ENCODE data around the gene MMP15. TPM values are rescaled to one million over a fixed set of nuclear protein-coding genes. Genes with fewer than 3 reads are reported as not detected.

The MMP15 gene
- total RNA-seq, 4 donors from 2014 or later, result 13.2 to 142 (median 134) TPM

GRCh38 chr16:57998992-57999365 lies 26.6 kb upstream of the MMP15 start:
- Histone ChIP-seq H3K36me3 (peaks cover 0 to 37% (median 0%) of the 10 kb centered on the region in 3 donors), H3K27me3 (no peaks in the 10 kb centered on the region), H3K9me3 (no peaks in the 10 kb centered on the region), H3K4me3 (peak overlapping the region in 1 of 4 donors; percentile 64), H3K4me1 (peaks cover 4 to 24% (median 5%) of the 10 kb centered on the region in 4 donors), H3K27ac (peak overlapping the region in 2 of 4 donors; percentile 89 to 94)
- no peak for DNase-seq
- TF ChIP-seq, protein P1, sequence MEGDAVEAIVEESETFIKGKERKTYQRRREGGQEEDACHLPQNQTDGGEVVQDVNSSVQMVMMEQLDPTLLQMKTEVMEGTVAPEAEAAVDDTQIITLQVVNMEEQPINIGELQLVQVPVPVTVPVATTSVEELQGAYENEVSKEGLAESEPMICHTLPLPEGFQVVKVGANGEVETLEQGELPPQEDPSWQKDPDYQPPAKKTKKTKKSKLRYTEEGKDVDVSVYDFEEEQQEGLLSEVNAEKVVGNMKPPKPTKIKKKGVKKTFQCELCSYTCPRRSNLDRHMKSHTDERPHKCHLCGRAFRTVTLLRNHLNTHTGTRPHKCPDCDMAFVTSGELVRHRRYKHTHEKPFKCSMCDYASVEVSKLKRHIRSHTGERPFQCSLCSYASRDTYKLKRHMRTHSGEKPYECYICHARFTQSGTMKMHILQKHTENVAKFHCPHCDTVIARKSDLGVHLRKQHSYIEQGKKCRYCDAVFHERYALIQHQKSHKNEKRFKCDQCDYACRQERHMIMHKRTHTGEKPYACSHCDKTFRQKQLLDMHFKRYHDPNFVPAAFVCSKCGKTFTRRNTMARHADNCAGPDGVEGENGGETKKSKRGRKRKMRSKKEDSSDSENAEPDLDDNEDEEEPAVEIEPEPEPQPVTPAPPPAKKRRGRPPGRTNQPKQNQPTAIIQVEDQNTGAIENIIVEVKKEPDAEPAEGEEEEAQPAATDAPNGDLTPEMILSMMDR (IDR thresholded peaks at IDR 0.05), result no peak
- TF ChIP-seq POLR2A (IDR thresholded peaks at IDR 0.05), result no peak

- Histone ChIP-seq H3K27me3 (no peaks in the 10 kb centered on the region), H3K4me3 (peak overlapping the region; percentile 64 to 95 (median 67)), H3K27ac (peak overlapping the region; percentile 83 to 94 (median 86)), H3K36me3 (peaks cover 0 to 37% (median 0%) of the 10 kb centered on the region in 3 donors), H3K4me1 (peaks cover 4 to 24% (median 5%) of the 10 kb centered on the region in 4 donors), H3K9me3 (no peaks in the 10 kb centered on the region)
- no peak for TF ChIP-seq POLR2A (IDR thresholded peaks at IDR 0.05)
- TF ChIP-seq, protein P1 (IDR thresholded peaks at IDR 0.05), result peak in 1 of 6 experiments; percentile 10
- peak in 1 of 3 donors; percentile 23 for DNase-seq
Observed at GRCh38 chr16:57999366-57999970, 26.1 kb upstream of the MMP15 start.

GRCh38 chr16:57999971-58000705 lies 25.4 kb upstream of the MMP15 start, which contains the start of gene ZNF319:
ZNF319 (minus strand) TSS chr16:58000672; CDS start chr16:57998265, 2,407 bp downstream.
- peaks cover 4 to 24% (median 5%) of the 10 kb centered on the region in 4 donors for H3K4me1 ChIP-seq

GRCh38 chr16:58000706-58001676 lies 24.6 kb upstream of the MMP15 start, which contains the start of gene USB1:
USB1 (plus strand) TSS chr16:58001407; CDS start chr16:58001484, 77 bp downstream.
- H3K27me3 ChIP-seq, result no peaks in the 10 kb centered on the region
- no peaks in the 10 kb centered on the region for H3K9me3 ChIP-seq
- peak within 1 kb of the TSS; percentile 83 to 94 (median 86) for H3K27ac ChIP-seq
- TF ChIP-seq POLR2A (IDR thresholded peaks at IDR 0.05), result peak; percentile 60 to 80
- TF ChIP-seq, protein P1 (IDR thresholded peaks at IDR 0.05), result peak; percentile 46 to 84 (median 72)
- DNase-seq, result peak; percentile 82 to 93 (median 93)
- peak within 1 kb of the TSS; percentile 64 to 95 (median 67) for H3K4me3 ChIP-seq
- peaks cover 0 to 37% (median 0%) of the 10 kb centered on the region in 3 donors for H3K36me3 ChIP-seq
- peaks cover 4 to 24% (median 5%) of the 10 kb centered on the region in 4 donors for H3K4me1 ChIP-seq

More at GRCh38 chr16:57999971-58000705, 25.4 kb upstream of the MMP15 start, which contains the start of gene ZNF319:
- H3K9me3 ChIP-seq, result no peaks in the 10 kb centered on the region
- TF ChIP-seq, protein P1 (IDR thresholded peaks at IDR 0.05), result no peak
- no peak for TF ChIP-seq POLR2A (IDR thresholded peaks at IDR 0.05)
- peak within 1 kb of the TSS; percentile 83 to 94 (median 86) for H3K27ac ChIP-seq
- peak in 1 of 3 donors; percentile 31 for DNase-seq
- H3K27me3 ChIP-seq, result no peaks in the 10 kb centered on the region
- peak within 1 kb of the TSS; percentile 64 to 95 (median 67) for H3K4me3 ChIP-seq
- peaks cover 0 to 37% (median 0%) of the 10 kb centered on the region in 3 donors for H3K36me3 ChIP-seq

Measured in Peyer's patch (tissue), 4 donors.